Cardiac muscle cell (in vitro differentiated cells and primary cell): ENCODE measurements around the gene FAM83G. TPM values are rescaled to one million over a fixed set of nuclear protein-coding genes. Genes with fewer than 3 reads are reported as not detected.
"Not testable (repeated sequence)": the region's sequence is repeated elsewhere in the genome, so short reads cannot be mapped to it uniquely, and the experiment has no call there.

Experiments
- DNase-seq, 2 donors: peaks; one replicate each; pipeline versions ENCODE4 v3.0.0 to v3.0.0-alpha.2; 2010 to 2017; ENCODE audit warnings: low read depth in 1 of 2, low spot score in 1 of 2
- H3K27ac ChIP-seq: fragments of 200-600 bp; sonication (generic); 2 replicates; pipeline ENCODE4 v1.5.1; 2016
- H3K27me3 ChIP-seq: fragments of 200-600 bp; sonication (generic); 2 replicates; pipeline ENCODE4 v1.6.0; 2016; ENCODE audit warnings: control low read depth
- H3K36me3 ChIP-seq: fragments of 200-600 bp; sonication (generic); 2 replicates; pipeline ENCODE4 v1.5.1; 2016; ENCODE audit warnings: control low read depth
- H3K4me1 ChIP-seq: fragments of 200-600 bp; sonication (generic); 2 replicates; pipeline ENCODE4 v1.8.1; 2017; ENCODE audit warnings: low read depth, mild to moderate bottlenecking, mixed run types
- H3K4me3 ChIP-seq: fragments of 200-600 bp; sonication (generic); 2 replicates; pipeline ENCODE4 v1.5.1; 2016; ENCODE audit warnings: mild to moderate bottlenecking
- H3K9me3 ChIP-seq: fragments of 200-600 bp; sonication (generic); 2 replicates; pipeline ENCODE4 v1.5.1; 2017; ENCODE audit warnings: low read depth, mild to moderate bottlenecking, control low read depth
- CTCF ChIP-seq: IDR thresholded peaks from 2 replicates; pipeline ENCODE4 v1.5.1; 2012; ENCODE audit warnings: low read depth, mild to moderate bottlenecking, low read length
- polyA plus RNA-seq: library from polyadenylated mRNA; unstranded; fragments of >200 nt; fragmentation: Nextera tagmentation; extraction: Ambion mirVana; gene quantifications from 2 replicates; pipeline ENCODE4 v1.2.1, GENCODE V29; 2016
- total RNA-seq: library from RNA; depleted of rRNA; stranded (reverse); fragments of >200 nt; gene quantifications from 2 replicates; pipeline ENCODE4 v1.2.3, GENCODE V29; 2016

The FAM83G gene
- total and polyA plus RNA-seq, 2 experiments from 2014 or later: 0.83 to 8.0 TPM

DNA sequence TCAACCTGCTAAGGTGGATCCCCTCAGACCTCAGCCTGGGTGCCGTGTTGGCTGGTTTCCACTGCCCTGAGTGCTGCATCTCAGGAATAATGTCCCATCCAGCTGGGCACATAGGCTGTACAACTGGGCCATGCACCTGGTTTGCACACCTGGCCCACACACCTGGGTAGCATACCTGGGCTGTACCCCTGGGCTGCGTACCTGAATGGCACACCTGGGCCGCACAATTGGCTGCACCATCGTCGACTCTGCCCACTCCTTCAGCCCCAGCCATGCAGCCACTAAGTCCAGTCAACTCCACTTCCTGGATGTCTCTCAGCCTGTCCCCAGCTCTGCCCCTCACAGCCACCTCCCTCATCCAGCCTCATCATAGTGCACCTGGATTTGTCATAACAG is 44.7 kb downstream of the FAM83G start:
- no peak for DNase-seq
- Histone ChIP-seq H3K4me1 (peaks cover 17% of the 10 kb centered on the region), H3K27ac (no peak overlapping the region), H3K27me3 (no peaks in the 10 kb centered on the region), H3K36me3 (no peaks in the 10 kb centered on the region), H3K4me3 (no peak overlapping the region), H3K9me3 (no peaks in the 10 kb centered on the region)
- no peak for TF ChIP-seq CTCF

GRCh38 chr17:18959071-18959844 is 45.3 kb downstream of the FAM83G start:
- Histone ChIP-seq H3K4me3 (no peak overlapping the region), H3K27ac (no peak overlapping the region), H3K27me3 (no peaks in the 10 kb centered on the region), H3K4me1 (peaks cover 17% of the 10 kb centered on the region), H3K36me3 (no peaks in the 10 kb centered on the region), H3K9me3 (no peaks in the 10 kb centered on the region)
- DNase-seq: peak in 1 of 2 donors; percentile 23
- TF ChIP-seq CTCF: no peak

DNA sequence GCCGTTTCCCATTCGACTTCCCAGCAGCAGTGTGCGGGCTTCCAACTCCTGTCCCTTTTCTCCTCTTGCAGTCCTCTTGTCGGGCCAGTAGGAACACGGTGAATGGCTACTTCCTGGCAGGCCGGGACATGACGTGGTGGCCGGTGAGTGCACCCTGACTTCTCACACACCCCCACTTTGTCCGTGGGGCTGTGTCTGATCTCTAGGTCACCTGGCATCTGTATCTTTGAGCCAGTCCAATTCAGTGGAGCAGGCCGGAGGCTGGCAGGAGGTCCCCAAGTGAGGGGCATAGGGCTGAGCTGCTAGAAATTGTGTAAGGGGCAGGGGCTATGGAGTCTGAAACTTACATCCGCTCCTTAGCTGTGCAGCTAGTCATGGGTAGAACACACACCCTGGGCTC is 46.0 kb downstream of the FAM83G start:
- TF ChIP-seq CTCF: no peak
- DNase-seq: no peak
- Histone ChIP-seq H3K9me3 (no peaks in the 10 kb centered on the region), H3K27me3 (no peaks in the 10 kb centered on the region), H3K4me3 (no peak overlapping the region), H3K36me3 (no peaks in the 10 kb centered on the region), H3K27ac (no peak overlapping the region), H3K4me1 (peaks cover 17% of the 10 kb centered on the region)

- peaks cover 17% of the 10 kb centered on the region for H3K4me1 ChIP-seq
- no peaks in the 10 kb centered on the region for H3K27me3 ChIP-seq
- no peaks in the 10 kb centered on the region for H3K36me3 ChIP-seq
- H3K27ac ChIP-seq: no peak overlapping the region
- DNase-seq: no peak
- H3K9me3 ChIP-seq: no peaks in the 10 kb centered on the region
- no peak for TF ChIP-seq CTCF
- H3K4me3 ChIP-seq: no peak overlapping the region
Measured at GRCh38 chr17:18957831-18958230, 46.7 kb downstream of the FAM83G start.

DNA sequence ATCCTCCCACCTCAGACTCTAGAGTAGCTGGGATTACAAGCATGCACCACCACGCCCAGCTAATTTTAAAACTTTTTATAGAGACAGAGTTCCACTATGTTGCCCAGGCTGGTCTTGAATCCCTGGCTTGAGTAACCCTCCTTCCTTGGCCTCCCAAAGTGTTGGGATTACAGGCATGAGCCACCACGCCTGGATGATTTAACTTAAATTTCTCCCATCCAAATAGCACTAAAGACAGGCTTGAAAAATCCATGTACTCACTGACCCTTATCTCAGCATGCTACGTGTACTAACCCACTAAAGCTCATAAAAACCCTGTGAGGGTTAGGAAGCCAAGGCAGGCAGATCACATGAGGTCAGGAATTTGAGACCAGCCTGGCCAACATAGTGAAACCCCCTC is 48.0 kb downstream of the FAM83G start:
- DNase-seq: no peak
- H3K4me1 ChIP-seq: peaks cover 6% of the 10 kb centered on the region
- no peaks in the 10 kb centered on the region for H3K36me3 ChIP-seq
- no peak for TF ChIP-seq CTCF
- H3K27me3 ChIP-seq: no peaks in the 10 kb centered on the region
- no peak overlapping the region for H3K27ac ChIP-seq
- no peak overlapping the region for H3K4me3 ChIP-seq
- no peaks in the 10 kb centered on the region for H3K9me3 ChIP-seq

GRCh38 chr17:18956021-18956420 is 48.5 kb downstream of the FAM83G start:
- not testable (repeated sequence) for H3K4me3 ChIP-seq, DNase-seq, H3K27me3 ChIP-seq, H3K36me3 ChIP-seq, H3K9me3 ChIP-seq, H3K27ac ChIP-seq, H3K4me1 ChIP-seq
